ENCODE data around the gene ALPL.

The ALPL gene

DNA sequence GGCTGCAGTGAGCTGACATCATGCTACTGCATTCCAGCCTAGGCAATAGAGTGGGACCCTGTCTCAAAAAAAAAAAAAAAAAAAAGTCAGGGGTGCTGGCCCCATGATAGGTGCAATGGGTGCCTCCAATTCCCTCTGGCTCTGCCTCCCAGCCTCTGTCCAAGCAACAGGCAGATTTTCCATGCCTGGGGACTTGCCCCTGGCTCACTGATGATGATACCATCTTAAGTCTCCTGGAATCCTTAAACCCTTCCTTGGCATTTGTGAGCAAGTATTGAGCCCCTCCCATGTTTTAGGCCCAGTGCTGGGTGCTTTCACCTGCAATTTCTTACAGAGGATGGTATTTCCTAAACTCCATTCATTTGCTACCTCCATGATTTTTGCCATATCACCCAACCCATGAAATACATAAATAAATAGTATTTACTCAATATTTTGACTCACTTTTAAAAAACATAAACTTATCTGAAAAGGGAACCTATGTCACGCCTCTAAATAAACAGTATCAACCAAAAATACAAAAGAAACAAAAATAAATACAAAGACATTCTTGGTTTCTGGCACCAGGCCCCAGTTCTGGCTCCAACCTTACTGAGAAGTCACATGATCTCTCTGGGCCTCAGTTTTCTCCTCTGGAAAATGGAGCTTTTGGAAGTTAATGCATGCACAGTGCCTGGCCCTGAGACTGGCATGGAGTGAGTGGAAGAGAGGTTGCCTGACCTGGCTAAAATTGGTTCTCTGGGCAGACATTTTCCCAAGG is 1.5 kb upstream of the ALPL start:
- no peak overlapping the region for H3K4me3 ChIP-seq (ENCODE audit: low read depth, low read length, poor library complexity, severe bottlenecking)
- H3K9ac ChIP-seq (ENCODE audit: low read length), result no peak overlapping the region
- H3K79me2 ChIP-seq (ENCODE audit: insufficient read depth, low read length), result no peaks in the 10 kb centered on the region
- no peak overlapping the region for H2AFZ ChIP-seq (ENCODE audit: low read length)
- H3K9me2 ChIP-seq (ENCODE audit: low read depth, low read length), result no peaks in the 10 kb centered on the region
- no peak overlapping the region for H3K4me2 ChIP-seq (ENCODE audit: low read length)
- no peaks in the 10 kb centered on the region for H4K20me1 ChIP-seq (ENCODE audit: insufficient read depth, low read length)
- H3K36me3 ChIP-seq (ENCODE audit: insufficient read depth, low read length), result no peaks in the 10 kb centered on the region
- no peak for TF ChIP-seq EZH2 (IDR thresholded peaks at IDR 0.05; ENCODE audit: borderline replicate concordance, low read length)
- TF ChIP-seq, protein P1, sequence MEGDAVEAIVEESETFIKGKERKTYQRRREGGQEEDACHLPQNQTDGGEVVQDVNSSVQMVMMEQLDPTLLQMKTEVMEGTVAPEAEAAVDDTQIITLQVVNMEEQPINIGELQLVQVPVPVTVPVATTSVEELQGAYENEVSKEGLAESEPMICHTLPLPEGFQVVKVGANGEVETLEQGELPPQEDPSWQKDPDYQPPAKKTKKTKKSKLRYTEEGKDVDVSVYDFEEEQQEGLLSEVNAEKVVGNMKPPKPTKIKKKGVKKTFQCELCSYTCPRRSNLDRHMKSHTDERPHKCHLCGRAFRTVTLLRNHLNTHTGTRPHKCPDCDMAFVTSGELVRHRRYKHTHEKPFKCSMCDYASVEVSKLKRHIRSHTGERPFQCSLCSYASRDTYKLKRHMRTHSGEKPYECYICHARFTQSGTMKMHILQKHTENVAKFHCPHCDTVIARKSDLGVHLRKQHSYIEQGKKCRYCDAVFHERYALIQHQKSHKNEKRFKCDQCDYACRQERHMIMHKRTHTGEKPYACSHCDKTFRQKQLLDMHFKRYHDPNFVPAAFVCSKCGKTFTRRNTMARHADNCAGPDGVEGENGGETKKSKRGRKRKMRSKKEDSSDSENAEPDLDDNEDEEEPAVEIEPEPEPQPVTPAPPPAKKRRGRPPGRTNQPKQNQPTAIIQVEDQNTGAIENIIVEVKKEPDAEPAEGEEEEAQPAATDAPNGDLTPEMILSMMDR (IDR thresholded peaks at IDR 0.05; ENCODE audit: low read length), result no peak
- peaks cover 4% of the 10 kb centered on the region for H3K4me1 ChIP-seq (ENCODE audit: insufficient read depth, low read length, severe bottlenecking)
- 0 out of 2 replicates have a peak, but pooled peaks cover 5% of the 10 kb centered on the region for H3K27me3 ChIP-seq (ENCODE audit: insufficient read depth, low read length)
- H3F3A ChIP-seq (ENCODE audit: insufficient read depth, low read length), result no peaks in the 10 kb centered on the region
- H3K9me3 ChIP-seq (ENCODE audit: low read length), result no peaks in the 10 kb centered on the region
- H3K27ac ChIP-seq (ENCODE audit: low read depth, low read length, poor library complexity, severe bottlenecking), result no peak overlapping the region

DNA sequence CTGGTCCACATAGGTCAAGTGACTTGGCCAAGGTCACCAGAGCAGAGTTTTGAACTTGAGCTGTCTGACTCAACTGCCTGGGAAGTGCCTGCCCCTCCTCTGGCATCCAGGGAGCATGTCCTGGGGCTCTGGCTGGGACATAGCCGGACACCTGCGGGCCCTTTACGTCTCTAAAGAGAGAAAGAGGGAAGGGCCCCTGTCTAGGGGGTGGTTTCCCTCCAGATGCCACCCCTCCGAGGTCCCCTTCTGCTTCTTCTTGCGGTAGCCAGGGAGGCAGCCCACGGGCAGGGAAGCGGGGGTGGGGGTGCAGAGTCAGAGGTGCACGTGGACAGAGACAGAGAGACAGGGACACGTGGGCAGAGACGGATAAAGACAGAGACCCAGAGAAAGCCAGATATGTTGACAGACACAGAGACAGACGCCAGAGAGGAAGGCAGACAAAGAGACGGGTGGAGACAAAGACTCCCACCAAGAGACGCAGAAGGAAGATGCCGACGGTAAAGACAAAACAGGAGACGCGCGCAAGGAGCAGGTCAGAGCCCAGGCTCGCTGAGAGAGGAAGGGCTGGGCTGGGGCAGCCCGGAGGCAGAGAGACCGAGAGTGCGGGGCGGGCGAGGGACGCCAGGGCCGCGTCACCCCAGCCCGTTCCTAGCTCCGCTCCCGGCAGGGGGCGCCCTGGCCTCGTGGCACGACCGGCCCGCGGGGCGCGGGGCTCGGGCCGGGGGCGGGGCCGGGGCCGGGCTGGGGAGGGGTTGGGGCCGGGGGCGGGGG is 458 bp upstream of the ALPL start:
- H3K4me3 ChIP-seq (ENCODE audit: low read depth, low read length, poor library complexity, severe bottlenecking), result no peak overlapping the region
- H3K9ac ChIP-seq (ENCODE audit: low read length), result no peak overlapping the region; the same call in 1 of the 2 replicates
- H2AFZ ChIP-seq (ENCODE audit: low read length), result no peak overlapping the region
- H3K9me3 ChIP-seq (ENCODE audit: low read length), result no peaks in the 10 kb centered on the region
- TF ChIP-seq, protein P1 (IDR thresholded peaks at IDR 0.05; ENCODE audit: low read length), result peak; percentile 45
- TF ChIP-seq EZH2 (IDR thresholded peaks at IDR 0.05; ENCODE audit: borderline replicate concordance, low read length), result no peak
- no peaks in the 10 kb centered on the region for H3F3A ChIP-seq (ENCODE audit: insufficient read depth, low read length)
- 0 out of 2 replicates have a peak, but pooled peaks cover 5% of the 10 kb centered on the region for H3K27me3 ChIP-seq (ENCODE audit: insufficient read depth, low read length)
- H3K79me2 ChIP-seq (ENCODE audit: insufficient read depth, low read length), result no peaks in the 10 kb centered on the region
- H3K27ac ChIP-seq (ENCODE audit: low read depth, low read length, poor library complexity, severe bottlenecking), result no peak overlapping the region
- H3K4me1 ChIP-seq (ENCODE audit: insufficient read depth, low read length, severe bottlenecking), result peaks cover 10% of the 10 kb centered on the region
- H3K36me3 ChIP-seq (ENCODE audit: insufficient read depth, low read length), result no peaks in the 10 kb centered on the region
- no peaks in the 10 kb centered on the region for H3K9me2 ChIP-seq (ENCODE audit: low read depth, low read length)
- no peaks in the 10 kb centered on the region for H4K20me1 ChIP-seq (ENCODE audit: insufficient read depth, low read length)
- peak overlapping the region; percentile 37; the same call in 1 of the 2 replicates for H3K4me2 ChIP-seq (ENCODE audit: low read length)

DNA sequence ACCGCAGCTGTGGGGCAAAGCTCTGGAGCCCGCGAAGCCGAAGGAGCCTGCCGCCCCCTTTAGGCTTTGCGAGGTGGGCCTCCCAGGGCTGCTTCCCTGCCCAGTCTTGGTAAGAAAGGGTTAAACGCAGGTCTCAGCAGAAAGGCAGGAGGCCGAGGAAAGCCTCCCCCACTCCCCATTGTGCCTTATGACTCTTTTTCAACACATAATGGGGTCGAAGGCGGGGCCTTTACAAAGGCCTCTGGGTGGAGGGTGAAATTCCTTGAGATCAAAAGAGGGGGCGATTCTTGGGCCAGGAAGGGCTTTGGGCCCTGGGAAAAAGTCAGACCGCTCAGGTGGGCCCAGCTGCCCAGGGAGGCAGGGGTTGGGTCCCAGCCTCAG is 880 bp downstream of the ALPL start:
- Histone ChIP-seq H2AFZ (ENCODE audit: low read length) (no peak overlapping the region), H3K79me2 (ENCODE audit: insufficient read depth, low read length) (no peaks in the 10 kb centered on the region), H3K4me1 (ENCODE audit: insufficient read depth, low read length, severe bottlenecking) (peaks cover 23% of the 10 kb centered on the region), H3K27ac (ENCODE audit: low read depth, low read length, poor library complexity, severe bottlenecking) (no peak overlapping the region), H3K9ac (ENCODE audit: low read length) (no peak overlapping the region), H3F3A (ENCODE audit: insufficient read depth, low read length) (no peaks in the 10 kb centered on the region), H4K20me1 (ENCODE audit: insufficient read depth, low read length) (no peaks in the 10 kb centered on the region), H3K4me2 (ENCODE audit: low read length) (no peak overlapping the region), H3K9me3 (ENCODE audit: low read length) (no peaks in the 10 kb centered on the region), H3K9me2 (ENCODE audit: low read depth, low read length) (no peaks in the 10 kb centered on the region), H3K36me3 (ENCODE audit: insufficient read depth, low read length) (no peaks in the 10 kb centered on the region), H3K27me3 (ENCODE audit: insufficient read depth, low read length) (0 out of 2 replicates have a peak, but pooled peaks cover 5% of the 10 kb centered on the region), H3K4me3 (ENCODE audit: low read depth, low read length, poor library complexity, severe bottlenecking) (no peak overlapping the region)
- no peak for TF ChIP-seq EZH2 (IDR thresholded peaks at IDR 0.05; ENCODE audit: borderline replicate concordance, low read length)
- TF ChIP-seq, protein P1 (IDR thresholded peaks at IDR 0.05; ENCODE audit: low read length), result no peak
